Measurements from ENCODE around the gene PPP1R14C.

DNA sequence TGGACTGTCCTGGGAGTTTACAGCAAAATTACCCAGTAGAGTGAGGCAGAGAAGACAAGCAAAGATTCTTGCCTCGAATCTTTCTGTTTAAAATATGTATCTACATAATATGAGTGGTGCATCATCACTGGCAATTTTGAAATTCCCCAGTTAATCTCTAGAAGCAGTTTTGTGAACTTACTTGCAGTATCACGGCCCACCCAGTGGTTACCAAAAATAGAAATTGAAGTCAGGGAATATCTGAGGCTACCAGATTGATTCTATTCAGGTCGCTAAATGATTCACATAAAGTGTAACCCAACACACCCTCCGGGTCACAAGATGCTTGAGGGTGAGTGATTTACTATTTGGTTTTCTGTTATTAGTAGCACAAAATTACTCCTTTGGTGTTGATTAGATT is 111.9 kb downstream of the PPP1R14C start:
- TF ChIP-seq PATZ1 (CRISPR knock-in tag; IDR thresholded peaks at IDR 0.05; ENCODE audit: borderline replicate concordance) (no peak), ZFP3 (CRISPR knock-in tag; IDR thresholded peaks at IDR 0.05) (no peak), CREB5 (CRISPR knock-in tag; IDR thresholded peaks at IDR 0.05; ENCODE audit: low read depth) (no peak), RARB (CRISPR knock-in tag; IDR thresholded peaks at IDR 0.05) (no peak), ESRRG (CRISPR knock-in tag; IDR thresholded peaks at IDR 0.05) (no peak), ARNTL (CRISPR knock-in tag; IDR thresholded peaks at IDR 0.05; ENCODE audit: borderline replicate concordance, low read depth) (no peak), TSHZ2 (CRISPR knock-in tag; IDR thresholded peaks at IDR 0.05) (no peak), PPARA (CRISPR knock-in tag; IDR thresholded peaks at IDR 0.05; ENCODE audit: borderline replicate concordance) (no peak), OSR1 (CRISPR knock-in tag; IDR thresholded peaks at IDR 0.05) (no peak), BACH2 (CRISPR knock-in tag; IDR thresholded peaks at IDR 0.05; ENCODE audit: borderline replicate concordance) (no peak)
- TF ChIP-seq, protein P1, sequence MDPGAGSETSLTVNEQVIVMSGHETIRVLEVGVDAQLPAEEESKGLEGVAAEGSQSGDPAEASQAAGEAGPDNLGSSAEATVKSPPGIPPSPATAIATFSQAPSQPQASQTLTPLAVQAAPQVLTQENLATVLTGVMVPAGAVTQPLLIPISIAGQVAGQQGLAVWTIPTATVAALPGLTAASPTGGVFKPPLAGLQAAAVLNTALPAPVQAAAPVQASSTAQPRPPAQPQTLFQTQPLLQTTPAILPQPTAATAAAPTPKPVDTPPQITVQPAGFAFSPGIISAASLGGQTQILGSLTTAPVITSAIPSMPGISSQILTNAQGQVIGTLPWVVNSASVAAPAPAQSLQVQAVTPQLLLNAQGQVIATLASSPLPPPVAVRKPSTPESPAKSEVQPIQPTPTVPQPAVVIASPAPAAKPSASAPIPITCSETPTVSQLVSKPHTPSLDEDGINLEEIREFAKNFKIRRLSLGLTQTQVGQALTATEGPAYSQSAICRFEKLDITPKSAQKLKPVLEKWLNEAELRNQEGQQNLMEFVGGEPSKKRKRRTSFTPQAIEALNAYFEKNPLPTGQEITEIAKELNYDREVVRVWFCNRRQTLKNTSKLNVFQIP (CRISPR knock-in tag; IDR thresholded peaks at IDR 0.05; ENCODE audit: borderline replicate concordance, low read depth) = no peak
